H9 (cell line): ENCODE measurements around the gene DMD. TPM values are rescaled to one million over a fixed set of nuclear protein-coding genes. Genes with fewer than 3 reads are reported as not detected.

Experiments
- DNase-seq: peaks from one replicate; pipeline ENCODE4 v3.0.0-alpha.2; 2017
- H2AFZ ChIP-seq: one replicate; pipeline ENCODE4 v1.6.1; 2013; ENCODE audit warnings: mild to moderate bottlenecking, low read length, control low read depth, moderate library complexity
- H2AK5ac ChIP-seq: 2 replicates; pipeline ENCODE4 v1.6.1; 2013; ENCODE audit warnings: low read length, control low read depth, mixed read lengths; ENCODE audit not compliant: insufficient read length
- H2BK120ac ChIP-seq: one replicate; pipeline ENCODE4 v1.6.1; 2013; ENCODE audit warnings: low read depth, mild to moderate bottlenecking, low read length, control low read depth, inconsistent platforms; ENCODE audit not compliant: poor library complexity, severe bottlenecking
- H2BK12ac ChIP-seq: 2 replicates; pipeline ENCODE4 v1.6.1; 2013; ENCODE audit warnings: low read length, control low read depth, mixed read lengths, low read depth; ENCODE audit not compliant: insufficient read length
- H2BK15ac ChIP-seq: 2 replicates; pipeline ENCODE4 v1.6.1; 2013; ENCODE audit warnings: low read depth, low read length, control low read depth
- H2BK20ac ChIP-seq: one replicate; pipeline ENCODE4 v1.6.1; 2013; ENCODE audit warnings: low read depth, mild to moderate bottlenecking, low read length, control low read depth, inconsistent platforms; ENCODE audit not compliant: poor library complexity, severe bottlenecking
- H2BK5ac ChIP-seq: 2 replicates; pipeline ENCODE4 v1.6.1; 2013; ENCODE audit warnings: low read length, control low read depth, mixed read lengths; ENCODE audit not compliant: insufficient read length
- H3K14ac ChIP-seq: 2 replicates; pipeline ENCODE4 v1.6.1; 2013; ENCODE audit warnings: low read length, control low read depth; ENCODE audit not compliant: insufficient read depth
- H3K18ac ChIP-seq: 2 replicates; pipeline ENCODE4 v1.6.1; 2013; ENCODE audit warnings: low read depth, mild to moderate bottlenecking, mixed read lengths, low read length, control low read depth; ENCODE audit not compliant: insufficient read length
- H3K23ac ChIP-seq: 2 replicates; pipeline ENCODE4 v1.6.1; 2013; ENCODE audit warnings: low read length, control low read depth, mixed read lengths, low read depth; ENCODE audit not compliant: insufficient read length
- H3K23me2 ChIP-seq: 2 replicates; pipeline ENCODE4 v1.6.1; 2013; ENCODE audit warnings: low read depth, mild to moderate bottlenecking, mixed read lengths, low read length, control low read depth; ENCODE audit not compliant: insufficient read length, poor library complexity, severe bottlenecking
- H3K27ac ChIP-seq: 2 replicates; pipeline ENCODE4 v1.5.1; 2013; ENCODE audit warnings: low read length, control low read depth, mixed read lengths, low read depth; ENCODE audit not compliant: insufficient read length
- H3K27me3 ChIP-seq: 2 replicates; pipeline ENCODE4 v1.6.1; 2013; ENCODE audit warnings: low read length, control low read depth, inconsistent platforms; ENCODE audit not compliant: insufficient read depth
- H3K4ac ChIP-seq: 2 replicates; pipeline ENCODE4 v1.6.1; 2013; ENCODE audit warnings: low read depth, mild to moderate bottlenecking, control low read depth, inconsistent platforms, low read length, moderate library complexity
- H3K4me1 ChIP-seq: 2 replicates; pipeline ENCODE4 v1.6.1; 2013; ENCODE audit warnings: low read length, control low read depth, inconsistent platforms; ENCODE audit not compliant: insufficient read depth
- H3K4me2 ChIP-seq: 2 replicates; pipeline ENCODE4 v1.6.1; 2013; ENCODE audit warnings: low read length, control low read depth, mixed read lengths; ENCODE audit not compliant: insufficient read length, insufficient read depth
- H3K56ac ChIP-seq: 2 replicates; pipeline ENCODE4 v1.6.1; 2013; ENCODE audit warnings: low read depth, mild to moderate bottlenecking, mixed read lengths, low read length, control low read depth; ENCODE audit not compliant: insufficient read length
- H3K79me1 ChIP-seq: 2 replicates; pipeline ENCODE4 v1.6.1; 2013; ENCODE audit warnings: low read depth, mild to moderate bottlenecking, moderate library complexity, low read length, control low read depth, inconsistent platforms; ENCODE audit not compliant: insufficient read depth, poor library complexity, severe bottlenecking
- H3K79me2 ChIP-seq: 2 replicates; pipeline ENCODE4 v1.6.1; 2013; ENCODE audit warnings: low read length, control low read depth, inconsistent platforms; ENCODE audit not compliant: insufficient read depth
- H3K9ac ChIP-seq: 2 replicates; pipeline ENCODE4 v1.6.1; 2013; ENCODE audit warnings: low read length, control low read depth, mixed read lengths; ENCODE audit not compliant: insufficient read length; ENCODE audit errors: extremely low read depth
- H3K9me3 ChIP-seq: one replicate; pipeline ENCODE4 v1.6.1; 2013; ENCODE audit warnings: low read depth, low read length, inconsistent platforms; ENCODE audit not compliant: control insufficient read depth
- H3T11ph ChIP-seq: one replicate; pipeline ENCODE4 v1.6.1; 2013; ENCODE audit warnings: mild to moderate bottlenecking, low read length, control low read depth, inconsistent platforms
- H4K20me1 ChIP-seq: one replicate; pipeline ENCODE4 v1.6.1; 2013; ENCODE audit not compliant: control insufficient read depth, insufficient read length, insufficient read depth
- H4K5ac ChIP-seq: 2 replicates; pipeline ENCODE4 v1.6.1; 2013; ENCODE audit warnings: low read depth, mild to moderate bottlenecking, mixed read lengths, low read length, control low read depth; ENCODE audit not compliant: insufficient read length
- H4K8ac ChIP-seq: replicated peaks from 2 replicates; pipeline ENCODE4 v1.6.1; 2013; ENCODE audit warnings: low read length, control low read depth, mixed read lengths, low read depth; ENCODE audit not compliant: insufficient read length
- H4K91ac ChIP-seq: 2 replicates; pipeline ENCODE4 v1.6.1; 2013; ENCODE audit warnings: low read depth, mild to moderate bottlenecking, moderate library complexity, mixed read lengths, low read length, control low read depth; ENCODE audit not compliant: insufficient read length
- H3K27ac Mint-ChIP-seq, 3 experiments: 2 replicates in 2 of 3; 3 replicates in 1 of 3; pipeline ENCODE4 v1.8.0; 2020 to 2021; ENCODE audit warnings: mixed read lengths in 3 of 3, mild to moderate bottlenecking in 1 of 3, moderate library complexity in 1 of 3
- H3K27me3 Mint-ChIP-seq: 2 replicates; pipeline ENCODE4 v1.8.0; 2021; ENCODE audit warnings: low read depth, mild to moderate bottlenecking, moderate library complexity, mixed read lengths
- H3K36me3 Mint-ChIP-seq, 3 experiments: 2 replicates in 2 of 3; 3 replicates in 1 of 3; pipeline ENCODE4 v1.8.0; 2020 to 2021; ENCODE audit warnings: low read depth in 3 of 3, mixed read lengths in 3 of 3; ENCODE audit not compliant: insufficient read depth in 1 of 3
- H3K4me1 Mint-ChIP-seq, 2 experiments: 2 replicates each; pipeline ENCODE4 v1.8.0; 2020; ENCODE audit warnings: mixed read lengths in 2 of 2
- H3K4me3 Mint-ChIP-seq, 2 experiments: 2 replicates in 1 of 2; 3 replicates in 1 of 2; pipeline ENCODE4 v1.8.0; 2020 to 2021; ENCODE audit warnings: mild to moderate bottlenecking in 2 of 2, mixed read lengths in 2 of 2, moderate library complexity in 1 of 2
- H3K9me3 Mint-ChIP-seq, 2 experiments: 2 replicates in 1 of 2; 3 replicates in 1 of 2; pipeline ENCODE4 v1.8.0; 2020; ENCODE audit warnings: mild to moderate bottlenecking in 2 of 2, mixed read lengths in 2 of 2, moderate library complexity in 1 of 2
- CTCF ChIP-seq: fragments of 200-600 bp; sonication (generic); conservative IDR thresholded peaks from 3 replicates; pipeline ENCODE4 v1.8.0; 2021; ENCODE audit warnings: antibody characterized with exemption, mild to moderate bottlenecking
- WGBS: extraction: QIAGEN DNeasy Blood & Tissue Kit; methylation state at CpG from one replicate; pipeline ENCODE4 v1.1.7; 2013; ENCODE audit warnings: missing lambda C conversion rate, low lambda C conversion rate, mixed read lengths; ENCODE audit not compliant: insufficient read length; ENCODE audit errors: extremely low coverage; 5-methylcytosine and 5-hydroxymethylcytosine counted together
- total RNA-seq: library from RNA; stranded (reverse); gene quantifications from 2 replicates; pipeline ENCODE4 v1.2.1, GENCODE V29; 2021

DMD gene
- total RNA-seq, 1 experiment from 2014 or later = 3.8 TPM

- H3K23me2 ChIP-seq = no peaks in the 10 kb centered on the region
- no peak overlapping the region for H2BK15ac ChIP-seq
- H3K9me3 ChIP-seq = no peaks in the 10 kb centered on the region
- no peak overlapping the region for H4K8ac ChIP-seq
- H2AFZ ChIP-seq = no peak overlapping the region
- H3K79me1 ChIP-seq = no peaks in the 10 kb centered on the region
- no peak for TF ChIP-seq CTCF
- no peak overlapping the region for H2BK5ac ChIP-seq
- no peak overlapping the region for H4K5ac ChIP-seq
- H3K79me2 ChIP-seq = no peaks in the 10 kb centered on the region
- no peaks in the 10 kb centered on the region for H3K27me3 ChIP-seq
- no peak overlapping the region for H3K14ac ChIP-seq
- no CpG with 5 or more reads among the region's 2 CpGs for WGBS
- H2BK12ac ChIP-seq = no peak overlapping the region
- Mint-ChIP-seq H3K4me3 (no peak overlapping the region), H3K4me1 (no peaks in the 10 kb centered on the region), H3K9me3 (peaks cover 30 to 35% of the 10 kb centered on the region in 2 experiments), H3K36me3 (no peaks in the 10 kb centered on the region), H3K27ac (no peak overlapping the region), H3K27me3 (no peaks in the 10 kb centered on the region)
- no peak overlapping the region for H3K9ac ChIP-seq
- no peak for DNase-seq
- H3K4ac ChIP-seq = no peak overlapping the region
- H3K56ac ChIP-seq = no peak overlapping the region
- H4K91ac ChIP-seq = no peak overlapping the region
- no peak overlapping the region for H3K18ac ChIP-seq
- no peak overlapping the region for H2AK5ac ChIP-seq
- no peak overlapping the region for H3T11ph ChIP-seq
- H3K27ac ChIP-seq = no peak overlapping the region
- H3K4me2 ChIP-seq = no peak overlapping the region
- H3K23ac ChIP-seq = no peak overlapping the region
- H2BK20ac ChIP-seq = no peak overlapping the region
- H4K20me1 ChIP-seq = no peaks in the 10 kb centered on the region
- no peaks in the 10 kb centered on the region for H3K4me1 ChIP-seq
- H2BK120ac ChIP-seq = no peak overlapping the region
Measured at GRCh38 chrX:31889088-31889487, 1322.3 kb downstream of the DMD start.
